ENCODE results near the gene GDI1. TPM values are rescaled to one million over a fixed set of nuclear protein-coding genes. Genes with fewer than 3 reads are reported as not detected.
A peak's percentile ranks its signal among the peaks of the same experiment; 100 is the strongest.

Gene GDI1
- total RNA-seq, 6 experiments from 2014 or later: 144 to 154 (median 147) TPM

- Mint-ChIP-seq H3K4me1 (ENCODE audit: low read depth) (no peaks in the 10 kb centered on the region), H3K36me3 (ENCODE audit: low read depth) (peaks cover 6% of the 10 kb centered on the region; the same call in 1 of the 2 replicates), H3K27ac (peak overlapping the region; percentile 45), H3K4me3 (peak overlapping the region; percentile 84), H3K27me3 (ENCODE audit: insufficient read depth) (peaks cover 2% of the 10 kb centered on the region), H3K9me3 (no peaks in the 10 kb centered on the region)
- no peak for TF ChIP-seq CTCF (IDR thresholded peaks at IDR 0.05)
- DNase-seq: no peak
Observed at GRCh38 chrX:154477891-154478477, 41.0 kb downstream of the GDI1 start.

GRCh38 chrX:154478728-154479622 lies 42.0 kb downstream of the GDI1 start, which contains the start of gene LAGE3:
TSS of gene LAGE3 (minus strand) at chrX:154479281. CDS start at chrX:154478915, 366 bp downstream.
- DNase-seq: peak; percentile 81
- no peak for TF ChIP-seq CTCF (IDR thresholded peaks at IDR 0.05)
- Mint-ChIP-seq H3K4me1 (ENCODE audit: low read depth) (no peaks in the 10 kb centered on the region), H3K27me3 (ENCODE audit: insufficient read depth) (peaks cover 2% of the 10 kb centered on the region), H3K9me3 (no peaks in the 10 kb centered on the region), H3K36me3 (ENCODE audit: low read depth) (no peaks in the 10 kb centered on the region), H3K4me3 (peak within 1 kb of the TSS; percentile 84), H3K27ac (peak within 1 kb of the TSS; percentile 45)

GRCh38 chrX:154481195-154481594 lies 44.2 kb downstream of the GDI1 start:
- Mint-ChIP-seq H3K27ac (no peak overlapping the region), H3K27me3 (ENCODE audit: insufficient read depth) (no peaks in the 10 kb centered on the region; the same call in 1 of the 2 replicates), H3K4me3 (no peak overlapping the region), H3K4me1 (ENCODE audit: low read depth) (0 out of 2 replicates have a peak, but pooled peaks cover 6% of the 10 kb centered on the region), H3K9me3 (no peaks in the 10 kb centered on the region), H3K36me3 (ENCODE audit: low read depth) (no peaks in the 10 kb centered on the region)
- TF ChIP-seq CTCF (IDR thresholded peaks at IDR 0.05): no peak
- DNase-seq: no peak

- no peak overlapping the region for H3K27ac Mint-ChIP-seq
- no peak overlapping the region for H3K4me3 Mint-ChIP-seq
- H3K36me3 Mint-ChIP-seq (ENCODE audit: low read depth): no peaks in the 10 kb centered on the region
- no peak for DNase-seq
- H3K4me1 Mint-ChIP-seq (ENCODE audit: low read depth): 0 out of 2 replicates have a peak, but pooled peaks cover 6% of the 10 kb centered on the region
- TF ChIP-seq CTCF (IDR thresholded peaks at IDR 0.05): no peak
- H3K9me3 Mint-ChIP-seq: no peaks in the 10 kb centered on the region
- no peaks in the 10 kb centered on the region for H3K27me3 Mint-ChIP-seq (ENCODE audit: insufficient read depth)
Observed at GRCh38 chrX:154481911-154482601, 45.1 kb downstream of the GDI1 start.

- Mint-ChIP-seq H3K4me3 (no peak overlapping the region), H3K9me3 (no peaks in the 10 kb centered on the region), H3K27ac (no peak overlapping the region), H3K27me3 (ENCODE audit: insufficient read depth) (no peaks in the 10 kb centered on the region), H3K4me1 (ENCODE audit: low read depth) (0 out of 2 replicates have a peak, but pooled peaks cover 6% of the 10 kb centered on the region), H3K36me3 (ENCODE audit: low read depth) (no peaks in the 10 kb centered on the region; the same call in 1 of the 2 replicates)
- TF ChIP-seq CTCF (IDR thresholded peaks at IDR 0.05): no peak
- DNase-seq: no peak
Observed at GRCh38 chrX:154482786-154483185, 45.8 kb downstream of the GDI1 start.

Measured in HFFc6 (cell line).